Natural killer cell (primary cell): ENCODE data around the gene CD37. TPM values are rescaled to one million over a fixed set of nuclear protein-coding genes. Genes with fewer than 3 reads are reported as not detected.
"Not testable (repeated sequence)": the region's sequence is repeated elsewhere in the genome, so short reads cannot be mapped to it uniquely, and the experiment has no call there.

Experiments
- ATAC-seq, 3 donors: fragments of 150-1000 bp in 2 of 3; fragments of 200-7000 bp in 1 of 3; cut with Tn5 transposase; 1 replicate in 1 of 3; 2 replicates in 2 of 3; pipeline ENCODE4 v1.10.0; 2021; ENCODE audit warnings: mild to moderate bottlenecking in 2 of 3, moderate library complexity in 2 of 3
- DNase-seq, 2 donors: peaks; one replicate each; pipeline versions ENCODE4 v3.0.0 to v3.0.0-alpha.2; 2013 to 2021; ENCODE audit warnings: mixed read lengths in 1 of 2
- H3K27ac ChIP-seq: one replicate; pipeline ENCODE4 v1.5.1; 2013; ENCODE audit warnings: mild to moderate bottlenecking, low read length
- H3K27me3 ChIP-seq: one replicate; pipeline ENCODE4 v1.6.1; 2013; ENCODE audit warnings: low read length; ENCODE audit not compliant: control insufficient read depth, insufficient read depth
- H3K36me3 ChIP-seq: one replicate; pipeline ENCODE4 v1.6.1; 2013; ENCODE audit warnings: low read length; ENCODE audit not compliant: control insufficient read depth, insufficient read depth
- H3K4me1 ChIP-seq: one replicate; pipeline ENCODE4 v1.6.1; 2013; ENCODE audit warnings: low read length; ENCODE audit not compliant: control insufficient read depth, insufficient read depth
- H3K4me3 ChIP-seq: one replicate; pipeline ENCODE4 v1.5.1; 2013; ENCODE audit warnings: low read length
- H3K9me3 ChIP-seq: one replicate; pipeline ENCODE4 v1.6.1; 2013; ENCODE audit warnings: low read length; ENCODE audit not compliant: control insufficient read depth, insufficient read depth
- H3K27ac Mint-ChIP-seq, 2 donors: one replicate each; pipeline ENCODE4 v1.8.0; 2022; ENCODE audit warnings: mild to moderate bottlenecking in 2 of 2, mixed read lengths in 2 of 2, moderate library complexity in 1 of 2
- H3K27me3 Mint-ChIP-seq, 2 donors: one replicate each; pipeline ENCODE4 v1.8.0; 2022; ENCODE audit warnings: low read depth in 2 of 2, mixed read lengths in 2 of 2
- H3K36me3 Mint-ChIP-seq: one replicate; pipeline ENCODE4 v1.8.0; 2022; ENCODE audit warnings: mixed read lengths
- H3K4me1 Mint-ChIP-seq, 2 donors: one replicate each; pipeline ENCODE4 v1.8.0; 2022; ENCODE audit warnings: mixed read lengths in 2 of 2
- H3K4me3 Mint-ChIP-seq: one replicate; pipeline ENCODE4 v1.8.0; 2022; ENCODE audit warnings: mild to moderate bottlenecking, moderate library complexity, mixed read lengths
- H3K9me3 Mint-ChIP-seq, 2 donors: one replicate each; pipeline ENCODE4 v1.8.0; 2022; ENCODE audit warnings: mixed read lengths in 2 of 2
- WGBS: methylation state at CpG from one replicate; pipeline ENCODE4 v1.1.7; 2013; ENCODE audit warnings: missing lambda C conversion rate; ENCODE audit not compliant: insufficient coverage; 5-methylcytosine and 5-hydroxymethylcytosine counted together
- intact Hi-C: fragments of 100-400 bp; cut with micrococcal nuclease; formaldehyde crosslinking; loops from one replicate; pipeline ENCODE4 v1.14.2; 2022
- total RNA-seq, 4 donors: library from RNA; stranded (reverse); fragments of 120-200 nt in 1 of 4; gene quantifications; one replicate each; pipeline versions ENCODE4 v1.2.3 to v1.2.4, GENCODE V29; 2013 to 2022
- TF ChIP-seq, protein P1 (sequence below): fragments of 200-600 bp; IDR thresholded peaks from one replicate; pipeline ENCODE4 v1.8.0; 2022; ENCODE audit warnings: antibody characterized with exemption

CD37 gene, protein sequence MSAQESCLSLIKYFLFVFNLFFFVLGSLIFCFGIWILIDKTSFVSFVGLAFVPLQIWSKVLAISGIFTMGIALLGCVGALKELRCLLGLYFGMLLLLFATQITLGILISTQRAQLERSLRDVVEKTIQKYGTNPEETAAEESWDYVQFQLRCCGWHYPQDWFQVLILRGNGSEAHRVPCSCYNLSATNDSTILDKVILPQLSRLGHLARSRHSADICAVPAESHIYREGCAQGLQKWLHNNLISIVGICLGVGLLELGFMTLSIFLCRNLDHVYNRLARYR
- total RNA-seq = 100 to 1,000 TPM; 322 to 392 (median 359) TPM
- 359 TPM for total RNA-seq (2013)

DNA sequence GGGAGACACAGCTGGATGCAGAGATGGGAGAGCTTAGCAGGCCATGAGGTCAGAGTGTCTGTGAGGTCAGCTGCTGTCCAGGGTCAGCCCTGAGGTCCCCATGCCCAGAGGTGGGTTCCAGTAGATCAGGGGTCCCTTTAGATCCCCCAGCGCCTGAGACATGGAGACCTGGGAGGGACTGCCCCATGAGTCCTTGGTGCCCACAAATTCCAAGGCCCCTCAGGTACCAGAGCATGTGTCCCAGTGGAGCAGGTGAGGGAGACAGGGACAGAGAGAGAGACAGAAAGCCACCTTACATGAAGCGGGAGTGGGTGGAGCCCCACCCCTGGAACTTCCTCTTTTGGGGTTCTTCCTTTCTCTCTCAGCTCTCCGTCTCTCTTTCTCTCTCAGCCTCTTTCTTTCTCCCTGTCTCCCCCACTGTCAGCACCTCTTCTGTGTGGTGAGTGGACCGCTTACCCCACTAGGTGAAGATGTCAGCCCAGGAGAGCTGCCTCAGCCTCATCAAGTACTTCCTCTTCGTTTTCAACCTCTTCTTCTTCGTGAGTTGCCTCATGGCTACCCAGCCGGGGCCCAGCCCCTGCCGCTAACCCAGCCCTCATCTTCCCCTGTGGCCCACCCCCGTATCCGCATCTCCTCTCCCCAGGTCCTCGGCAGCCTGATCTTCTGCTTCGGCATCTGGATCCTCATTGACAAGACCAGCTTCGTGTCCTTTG, at the start of gene CD37:
CD37 (plus strand) TSS at position 336 of the 713 bp plus-strand sequence; CDS start at position 471, 135 bp downstream.
- DNase-seq = peak; percentile 53 to 73
- ATAC-seq = peak; percentile 59 to 77 (median 63)
- Histone ChIP-seq H3K36me3 (peaks cover 33% of the 10 kb centered on the region), H3K4me3 (peak within 1 kb of the TSS; percentile 59), H3K4me1 (peaks cover 89% of the 10 kb centered on the region), H3K27ac (peak within 1 kb of the TSS; percentile 84), H3K9me3 (no peaks in the 10 kb centered on the region), H3K27me3 (no peaks in the 10 kb centered on the region)
- WGBS = 0% methylated on average over 8 of the region's 13 CpGs
- Mint-ChIP-seq H3K9me3 (no peaks in the 10 kb centered on the region), H3K4me1 (peaks cover 70 to 89% of the 10 kb centered on the region in 2 donors), H3K27me3 (no peaks in the 10 kb centered on the region), H3K36me3 (peaks cover 4% of the 10 kb centered on the region), H3K4me3 (peak within 1 kb of the TSS; percentile 96), H3K27ac (peak within 1 kb of the TSS; percentile 97 to 98)
- intact Hi-C loops = loop anchor here (1.0 to 5.0 kb wide), 2 partner anchors 33 to 135 kb away; no protein-coding TSS in a partner anchor
- TF ChIP-seq, protein P1, sequence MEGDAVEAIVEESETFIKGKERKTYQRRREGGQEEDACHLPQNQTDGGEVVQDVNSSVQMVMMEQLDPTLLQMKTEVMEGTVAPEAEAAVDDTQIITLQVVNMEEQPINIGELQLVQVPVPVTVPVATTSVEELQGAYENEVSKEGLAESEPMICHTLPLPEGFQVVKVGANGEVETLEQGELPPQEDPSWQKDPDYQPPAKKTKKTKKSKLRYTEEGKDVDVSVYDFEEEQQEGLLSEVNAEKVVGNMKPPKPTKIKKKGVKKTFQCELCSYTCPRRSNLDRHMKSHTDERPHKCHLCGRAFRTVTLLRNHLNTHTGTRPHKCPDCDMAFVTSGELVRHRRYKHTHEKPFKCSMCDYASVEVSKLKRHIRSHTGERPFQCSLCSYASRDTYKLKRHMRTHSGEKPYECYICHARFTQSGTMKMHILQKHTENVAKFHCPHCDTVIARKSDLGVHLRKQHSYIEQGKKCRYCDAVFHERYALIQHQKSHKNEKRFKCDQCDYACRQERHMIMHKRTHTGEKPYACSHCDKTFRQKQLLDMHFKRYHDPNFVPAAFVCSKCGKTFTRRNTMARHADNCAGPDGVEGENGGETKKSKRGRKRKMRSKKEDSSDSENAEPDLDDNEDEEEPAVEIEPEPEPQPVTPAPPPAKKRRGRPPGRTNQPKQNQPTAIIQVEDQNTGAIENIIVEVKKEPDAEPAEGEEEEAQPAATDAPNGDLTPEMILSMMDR = no peak

GRCh38 chr19:49287141-49287770, 48.0 kb upstream of the CD37 start:
- intact Hi-C loops = no loop called here
- TF ChIP-seq, protein P1 = no peak
- Histone ChIP-seq H3K27ac (no peak overlapping the region), H3K4me1 (no peaks in the 10 kb centered on the region), H3K9me3 (no peaks in the 10 kb centered on the region), H3K36me3 (no peaks in the 10 kb centered on the region), H3K4me3 (no peak overlapping the region), H3K27me3 (no peaks in the 10 kb centered on the region)
- Mint-ChIP-seq H3K27me3 (peaks cover 0 to 6% of the 10 kb centered on the region in 2 donors), H3K27ac (no peak overlapping the region), H3K9me3 (no peaks in the 10 kb centered on the region), H3K36me3 (no peaks in the 10 kb centered on the region), H3K4me1 (no peaks in the 10 kb centered on the region), H3K4me3 (no peak overlapping the region)
- no peak for DNase-seq
- no peak for ATAC-seq
- 67% methylated on average over 2 of the region's 2 CpGs for WGBS

DNA sequence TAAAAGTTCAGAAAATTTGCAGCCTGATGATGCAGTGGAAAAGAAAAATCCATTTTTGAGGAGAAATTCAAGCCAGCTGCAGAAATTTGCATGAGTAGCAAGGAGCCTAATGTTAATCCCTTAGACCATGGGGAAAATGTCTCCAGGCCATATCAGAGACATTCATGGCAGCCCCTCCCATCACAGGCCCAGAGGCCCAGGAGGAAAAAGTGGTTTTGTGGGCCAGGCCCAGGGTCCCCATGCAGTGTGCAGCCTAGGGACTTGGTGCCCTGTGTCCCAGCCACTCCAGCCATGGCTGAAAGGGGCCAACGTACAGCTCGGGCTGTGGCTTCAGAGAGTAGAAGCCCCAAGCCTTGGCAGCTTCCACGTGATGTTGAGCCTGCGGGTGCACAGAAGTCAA, 47.0 kb upstream of the CD37 start:
- H3K4me1 ChIP-seq, ATAC-seq, H3K9me3 ChIP-seq, H3K27ac Mint-ChIP-seq, H3K27me3 Mint-ChIP-seq, DNase-seq, intact Hi-C loops, H3K36me3 ChIP-seq, H3K9me3 Mint-ChIP-seq, H3K4me3 Mint-ChIP-seq, H3K4me3 ChIP-seq, H3K27me3 ChIP-seq, H3K36me3 Mint-ChIP-seq, H3K27ac ChIP-seq, H3K4me1 Mint-ChIP-seq: not testable (repeated sequence)
- WGBS = over 99% methylated on average over 4 of the region's 4 CpGs

- DNase-seq, H3K27ac Mint-ChIP-seq, H3K27me3 Mint-ChIP-seq, H3K4me1 ChIP-seq, H3K9me3 Mint-ChIP-seq, H3K4me3 Mint-ChIP-seq, H3K36me3 Mint-ChIP-seq, H3K4me1 Mint-ChIP-seq, intact Hi-C loops, H3K27me3 ChIP-seq, H3K36me3 ChIP-seq, ATAC-seq, H3K9me3 ChIP-seq, H3K4me3 ChIP-seq, H3K27ac ChIP-seq: not testable (repeated sequence)
- WGBS = no CpG with 5 or more reads among the region's 2 CpGs
These were observed 45.9 kb upstream of the CD37 start for GRCh38 chr19:49289286-49289685.
